ENCODE measurements around the gene P2RY14.

DNA sequence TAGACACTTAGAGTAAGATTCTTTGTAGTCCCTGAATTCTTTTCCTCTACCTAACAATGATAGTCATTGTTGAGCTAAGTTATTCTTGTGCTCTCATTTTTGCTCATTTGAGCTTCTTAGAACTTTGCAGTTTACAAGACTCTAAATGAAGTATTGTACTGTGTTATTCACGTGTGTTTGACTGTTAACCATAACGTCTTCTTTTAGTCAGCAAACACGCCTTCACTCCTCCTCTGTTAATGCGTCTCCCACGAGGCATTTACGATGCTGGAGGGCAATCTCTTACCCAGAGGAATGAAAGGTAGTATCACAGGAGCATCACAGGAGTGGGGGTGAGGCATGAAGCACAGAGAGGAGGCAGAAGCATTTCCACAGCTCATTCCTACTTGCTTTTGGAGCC is 14.8 kb upstream of the P2RY14 start:
- TF ChIP-seq ZEB1 (IDR thresholded peaks at IDR 0.05; ENCODE audit: insufficient replicate concordance, low read depth) (no peak), ESRRA (CRISPR knock-in tag; IDR thresholded peaks at IDR 0.05; ENCODE audit: low read depth) (no peak), HNRNPLL (IDR thresholded peaks at IDR 0.05; ENCODE audit: low read depth, low read length, poor library complexity, severe bottlenecking) (no peak), AGO1 (IDR thresholded peaks at IDR 0.05; ENCODE audit: low read depth, low read length, poor library complexity, severe bottlenecking) (no peak)

Measured in HepG2 (cell line).